ENCODE data around the gene XPNPEP2.

The XPNPEP2 gene

DNA sequence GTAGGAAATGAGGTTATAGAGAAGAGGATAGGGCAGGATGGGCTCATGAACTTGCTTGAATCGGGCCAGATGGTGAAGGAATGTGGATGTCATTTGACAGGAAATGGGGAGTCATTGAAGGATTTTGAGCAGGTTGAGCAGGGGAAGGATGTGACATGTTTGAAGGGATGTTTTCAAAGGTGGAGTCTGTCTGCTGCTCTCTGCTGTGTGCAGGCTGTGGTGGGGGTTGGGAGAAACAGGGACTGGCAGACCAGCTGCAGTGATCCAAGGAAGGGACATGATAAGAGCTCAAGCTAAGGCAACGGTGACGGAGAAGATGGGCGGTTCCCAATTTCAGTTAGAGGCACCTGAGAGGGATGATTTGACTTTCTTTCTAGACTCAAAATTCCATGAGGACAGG, 14.0 kb upstream of the XPNPEP2 start:
- TF ChIP-seq, protein P1, sequence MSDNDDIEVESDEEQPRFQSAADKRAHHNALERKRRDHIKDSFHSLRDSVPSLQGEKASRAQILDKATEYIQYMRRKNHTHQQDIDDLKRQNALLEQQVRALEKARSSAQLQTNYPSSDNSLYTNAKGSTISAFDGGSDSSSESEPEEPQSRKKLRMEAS (IDR thresholded peaks at IDR 0.05), result no peak
- TF ChIP-seq CEBPB (IDR thresholded peaks at IDR 0.05) (no peak), TEAD4 (IDR thresholded peaks at IDR 0.05) (no peak), FOXM1 (IDR thresholded peaks at IDR 0.05; ENCODE audit: borderline replicate concordance, low read depth) (no peak), TAF1 (IDR thresholded peaks at IDR 0.05; ENCODE audit: low read depth) (no peak), EGR1 (IDR thresholded peaks at IDR 0.05) (no peak), TCF12 (IDR thresholded peaks at IDR 0.05; ENCODE audit: low read depth) (no peak), CREB1 (IDR thresholded peaks at IDR 0.05; ENCODE audit: low read depth) (no peak), YY1 (IDR thresholded peaks at IDR 0.05; ENCODE audit: low read depth) (no peak), ZBTB7A (IDR thresholded peaks at IDR 0.05; ENCODE audit: low read depth) (no peak), NFIC (IDR thresholded peaks at IDR 0.05) (no peak), EP300 (IDR thresholded peaks at IDR 0.05; ENCODE audit: borderline replicate concordance) (no peak), RAD21 (IDR thresholded peaks at IDR 0.05; ENCODE audit: low read depth) (no peak)
- TF ChIP-seq, protein P2, sequence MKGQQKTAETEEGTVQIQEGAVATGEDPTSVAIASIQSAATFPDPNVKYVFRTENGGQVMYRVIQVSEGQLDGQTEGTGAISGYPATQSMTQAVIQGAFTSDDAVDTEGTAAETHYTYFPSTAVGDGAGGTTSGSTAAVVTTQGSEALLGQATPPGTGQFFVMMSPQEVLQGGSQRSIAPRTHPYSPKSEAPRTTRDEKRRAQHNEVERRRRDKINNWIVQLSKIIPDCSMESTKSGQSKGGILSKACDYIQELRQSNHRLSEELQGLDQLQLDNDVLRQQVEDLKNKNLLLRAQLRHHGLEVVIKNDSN (IDR thresholded peaks at IDR 0.05), result no peak
- TF ChIP-seq, protein P3, sequence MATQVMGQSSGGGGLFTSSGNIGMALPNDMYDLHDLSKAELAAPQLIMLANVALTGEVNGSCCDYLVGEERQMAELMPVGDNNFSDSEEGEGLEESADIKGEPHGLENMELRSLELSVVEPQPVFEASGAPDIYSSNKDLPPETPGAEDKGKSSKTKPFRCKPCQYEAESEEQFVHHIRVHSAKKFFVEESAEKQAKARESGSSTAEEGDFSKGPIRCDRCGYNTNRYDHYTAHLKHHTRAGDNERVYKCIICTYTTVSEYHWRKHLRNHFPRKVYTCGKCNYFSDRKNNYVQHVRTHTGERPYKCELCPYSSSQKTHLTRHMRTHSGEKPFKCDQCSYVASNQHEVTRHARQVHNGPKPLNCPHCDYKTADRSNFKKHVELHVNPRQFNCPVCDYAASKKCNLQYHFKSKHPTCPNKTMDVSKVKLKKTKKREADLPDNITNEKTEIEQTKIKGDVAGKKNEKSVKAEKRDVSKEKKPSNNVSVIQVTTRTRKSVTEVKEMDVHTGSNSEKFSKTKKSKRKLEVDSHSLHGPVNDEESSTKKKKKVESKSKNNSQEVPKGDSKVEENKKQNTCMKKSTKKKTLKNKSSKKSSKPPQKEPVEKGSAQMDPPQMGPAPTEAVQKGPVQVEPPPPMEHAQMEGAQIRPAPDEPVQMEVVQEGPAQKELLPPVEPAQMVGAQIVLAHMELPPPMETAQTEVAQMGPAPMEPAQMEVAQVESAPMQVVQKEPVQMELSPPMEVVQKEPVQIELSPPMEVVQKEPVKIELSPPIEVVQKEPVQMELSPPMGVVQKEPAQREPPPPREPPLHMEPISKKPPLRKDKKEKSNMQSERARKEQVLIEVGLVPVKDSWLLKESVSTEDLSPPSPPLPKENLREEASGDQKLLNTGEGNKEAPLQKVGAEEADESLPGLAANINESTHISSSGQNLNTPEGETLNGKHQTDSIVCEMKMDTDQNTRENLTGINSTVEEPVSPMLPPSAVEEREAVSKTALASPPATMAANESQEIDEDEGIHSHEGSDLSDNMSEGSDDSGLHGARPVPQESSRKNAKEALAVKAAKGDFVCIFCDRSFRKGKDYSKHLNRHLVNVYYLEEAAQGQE (IDR thresholded peaks at IDR 0.05; ENCODE audit: low read depth), result no peak

DNA sequence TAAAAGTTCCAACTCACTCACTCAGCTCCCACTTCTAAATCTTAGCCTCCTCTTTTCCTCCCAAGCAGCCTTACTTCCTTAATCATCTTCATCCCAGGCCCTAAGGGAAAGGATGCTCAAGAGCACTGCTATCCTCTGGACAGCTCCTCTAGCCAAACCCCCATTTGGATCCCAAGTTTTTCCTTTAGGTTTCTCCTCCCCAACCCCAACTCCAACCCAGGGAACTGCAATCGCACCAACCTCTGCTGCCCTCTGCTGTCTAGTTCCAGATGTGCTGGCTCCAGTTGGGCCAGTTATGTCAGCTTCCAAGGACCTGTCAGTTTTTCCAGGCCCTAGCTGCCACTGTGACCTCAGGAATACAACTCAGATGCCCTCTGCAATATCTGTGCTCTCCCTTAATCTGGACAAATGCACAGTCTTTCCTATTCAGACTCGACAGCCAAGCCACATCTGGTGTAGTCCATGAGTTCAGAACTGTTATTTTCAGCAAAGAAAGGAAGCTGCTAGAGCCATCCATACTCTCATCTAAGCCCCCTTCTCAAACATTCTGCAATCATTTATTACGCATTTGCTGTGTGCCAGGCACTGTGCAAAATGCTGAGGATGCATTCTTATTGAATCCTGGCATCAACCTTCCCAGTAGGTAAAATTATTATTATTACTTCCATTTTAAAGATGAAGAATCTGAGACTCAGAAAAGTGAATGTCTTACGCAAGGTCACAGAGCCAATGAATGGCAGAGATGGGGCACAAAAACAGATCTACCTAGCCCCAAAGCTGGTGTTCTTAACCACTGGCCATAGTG, 12.3 kb upstream of the XPNPEP2 start:
- TF ChIP-seq CEBPB (IDR thresholded peaks at IDR 0.05) (no peak), RAD21 (IDR thresholded peaks at IDR 0.05; ENCODE audit: low read depth) (peak; percentile 97)
- TF ChIP-seq, protein P3 (IDR thresholded peaks at IDR 0.05; ENCODE audit: low read depth), result peak; percentile 83

DNA sequence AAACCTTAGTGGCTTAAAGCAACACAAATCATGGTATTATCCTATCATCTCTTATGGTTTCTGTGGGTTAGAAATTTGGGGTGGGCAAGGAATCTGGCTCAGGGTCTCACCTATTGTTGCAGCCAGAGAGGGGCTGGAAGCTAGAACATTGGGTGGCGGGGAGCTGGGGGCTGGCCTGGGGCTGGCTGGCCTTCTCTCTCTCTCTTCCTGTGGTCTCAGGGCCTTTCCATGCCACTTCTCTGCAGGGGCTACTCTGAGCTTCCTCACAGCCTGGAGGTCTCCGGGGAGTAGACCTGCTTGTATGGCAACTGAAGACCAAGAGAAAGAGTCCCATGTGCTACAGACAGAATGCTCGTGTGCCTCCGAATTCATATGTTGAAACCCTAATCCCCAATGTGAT, 10.7 kb upstream of the XPNPEP2 start:
- TF ChIP-seq EGR1 (IDR thresholded peaks at IDR 0.05) (no peak), TAF1 (IDR thresholded peaks at IDR 0.05; ENCODE audit: low read depth) (no peak), RAD21 (IDR thresholded peaks at IDR 0.05; ENCODE audit: low read depth) (no peak), CEBPB (IDR thresholded peaks at IDR 0.05) (no peak), NFIC (IDR thresholded peaks at IDR 0.05) (no peak), TEAD4 (IDR thresholded peaks at IDR 0.05) (no peak), EP300 (IDR thresholded peaks at IDR 0.05; ENCODE audit: borderline replicate concordance) (no peak), YY1 (IDR thresholded peaks at IDR 0.05; ENCODE audit: low read depth) (no peak), CREB1 (IDR thresholded peaks at IDR 0.05; ENCODE audit: low read depth) (no peak), ZBTB7A (IDR thresholded peaks at IDR 0.05; ENCODE audit: low read depth) (no peak), TCF12 (IDR thresholded peaks at IDR 0.05; ENCODE audit: low read depth) (no peak), FOXM1 (IDR thresholded peaks at IDR 0.05; ENCODE audit: borderline replicate concordance, low read depth) (no peak)
- TF ChIP-seq, protein P2 (IDR thresholded peaks at IDR 0.05), result no peak
- TF ChIP-seq, protein P3 (IDR thresholded peaks at IDR 0.05; ENCODE audit: low read depth), result no peak
- TF ChIP-seq, protein P1 (IDR thresholded peaks at IDR 0.05), result no peak

DNA sequence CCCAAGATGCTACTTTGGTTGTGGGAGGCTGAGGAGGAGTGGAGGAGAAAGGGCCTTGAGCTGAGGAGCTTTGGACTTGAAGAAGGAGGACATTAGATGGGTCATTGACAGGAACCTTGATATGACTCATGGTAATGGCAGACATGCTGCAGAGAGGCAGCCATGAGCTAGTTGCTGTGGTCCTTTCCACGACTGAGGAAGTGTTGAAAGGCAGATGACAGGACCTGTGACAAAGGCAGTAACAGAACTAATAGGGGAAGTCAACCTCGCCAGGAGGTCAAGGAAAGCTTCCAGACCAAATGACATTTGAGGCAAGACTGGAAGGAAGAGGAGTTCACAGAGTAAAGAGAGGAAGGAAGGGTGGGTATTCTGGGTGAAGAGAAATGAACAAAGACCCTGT, 7.6 kb upstream of the XPNPEP2 start:
- TF ChIP-seq TCF12 (IDR thresholded peaks at IDR 0.05; ENCODE audit: low read depth) (no peak), EGR1 (IDR thresholded peaks at IDR 0.05) (no peak), EP300 (IDR thresholded peaks at IDR 0.05; ENCODE audit: borderline replicate concordance) (no peak), ZBTB7A (IDR thresholded peaks at IDR 0.05; ENCODE audit: low read depth) (no peak), CEBPB (IDR thresholded peaks at IDR 0.05) (no peak), FOXM1 (IDR thresholded peaks at IDR 0.05; ENCODE audit: borderline replicate concordance, low read depth) (no peak), YY1 (IDR thresholded peaks at IDR 0.05; ENCODE audit: low read depth) (no peak), TEAD4 (IDR thresholded peaks at IDR 0.05) (no peak), CREB1 (IDR thresholded peaks at IDR 0.05; ENCODE audit: low read depth) (no peak), RAD21 (IDR thresholded peaks at IDR 0.05; ENCODE audit: low read depth) (no peak), NFIC (IDR thresholded peaks at IDR 0.05) (no peak), TAF1 (IDR thresholded peaks at IDR 0.05; ENCODE audit: low read depth) (no peak)
- TF ChIP-seq, protein P2 (IDR thresholded peaks at IDR 0.05), result no peak
- TF ChIP-seq, protein P1 (IDR thresholded peaks at IDR 0.05), result no peak
- TF ChIP-seq, protein P3 (IDR thresholded peaks at IDR 0.05; ENCODE audit: low read depth), result no peak
